Esophagus squamous epithelium (tissue), 4 donors: ENCODE data around the gene AGT.

Source experiments
- POLR2A ChIP-seq, 4 donors: fragments of 450-650 bp; IDR thresholded peaks; one replicate each; pipeline ENCODE4 v1.6.1; 2017; ENCODE audit warnings: antibody characterized with exemption in 4 of 4, mild to moderate bottlenecking in 4 of 4, moderate library complexity in 3 of 4
- TF ChIP-seq, protein P1 (sequence below), 6 experiments: fragments of 450-650 bp in 4 of 6; fragments of 200-600 bp in 2 of 6; sonication (generic) in 2 of 6; IDR thresholded peaks; one replicate each; pipeline ENCODE4 v1.5.1; 2016 to 2019; ENCODE audit warnings: antibody characterized with exemption in 6 of 6, mild to moderate bottlenecking in 4 of 6, moderate library complexity in 4 of 6

DNA sequence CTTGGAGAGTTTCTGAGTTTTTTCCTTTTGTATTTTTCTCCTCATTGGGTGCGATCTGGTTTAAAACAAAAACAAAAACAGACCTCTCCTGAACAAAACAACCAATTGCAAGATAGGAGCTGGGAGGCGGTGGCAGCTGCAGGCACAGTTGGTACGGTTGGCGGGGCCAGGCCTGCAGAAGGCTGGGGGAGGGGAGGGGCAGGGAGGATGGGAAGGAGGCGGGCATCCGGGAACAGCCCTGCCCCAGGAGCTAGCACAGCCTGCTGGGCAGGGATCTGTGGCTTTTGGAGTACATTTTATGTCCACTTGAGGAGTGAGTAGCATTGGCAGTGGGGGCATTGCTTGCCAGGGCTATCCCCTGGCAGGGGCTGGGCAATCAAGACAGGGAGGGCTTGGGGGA, 38.5 kb upstream of the AGT start:
- TF ChIP-seq, protein P1, sequence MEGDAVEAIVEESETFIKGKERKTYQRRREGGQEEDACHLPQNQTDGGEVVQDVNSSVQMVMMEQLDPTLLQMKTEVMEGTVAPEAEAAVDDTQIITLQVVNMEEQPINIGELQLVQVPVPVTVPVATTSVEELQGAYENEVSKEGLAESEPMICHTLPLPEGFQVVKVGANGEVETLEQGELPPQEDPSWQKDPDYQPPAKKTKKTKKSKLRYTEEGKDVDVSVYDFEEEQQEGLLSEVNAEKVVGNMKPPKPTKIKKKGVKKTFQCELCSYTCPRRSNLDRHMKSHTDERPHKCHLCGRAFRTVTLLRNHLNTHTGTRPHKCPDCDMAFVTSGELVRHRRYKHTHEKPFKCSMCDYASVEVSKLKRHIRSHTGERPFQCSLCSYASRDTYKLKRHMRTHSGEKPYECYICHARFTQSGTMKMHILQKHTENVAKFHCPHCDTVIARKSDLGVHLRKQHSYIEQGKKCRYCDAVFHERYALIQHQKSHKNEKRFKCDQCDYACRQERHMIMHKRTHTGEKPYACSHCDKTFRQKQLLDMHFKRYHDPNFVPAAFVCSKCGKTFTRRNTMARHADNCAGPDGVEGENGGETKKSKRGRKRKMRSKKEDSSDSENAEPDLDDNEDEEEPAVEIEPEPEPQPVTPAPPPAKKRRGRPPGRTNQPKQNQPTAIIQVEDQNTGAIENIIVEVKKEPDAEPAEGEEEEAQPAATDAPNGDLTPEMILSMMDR (IDR thresholded peaks at IDR 0.05), result no peak
- TF ChIP-seq POLR2A (IDR thresholded peaks at IDR 0.05), result no peak
